DMS79 (cell line): Measurements from ENCODE around the gene CEP290.

ENCODE experiments used
- DNase-seq: peaks from one replicate; lab custom pipeline; 2025; lab: John Stamatoyannopoulos, UW

The CEP290 gene

GRCh38 chr12:88141774-88142609 is at the start of gene CEP290, which contains the start of gene TMTC3:
TSS of gene CEP290 (minus strand) at chr12:88142088. CDS start at chr12:88141307, 781 bp downstream.
TSS of gene TMTC3 (plus strand) at chr12:88142307. CDS start at chr12:88148316, 6,009 bp downstream.
- DNase-seq: peak; percentile 99

- no peak for DNase-seq
Observed at GRCh38 chr12:88188180-88188579, 46.3 kb upstream of the CEP290 start.

GRCh38 chr12:88187571-88187970 is 45.7 kb upstream of the CEP290 start:
- no peak for DNase-seq

- DNase-seq: no peak
Observed at GRCh38 chr12:88185988-88186387, 44.1 kb upstream of the CEP290 start.

GRCh38 chr12:88185279-88185678 is 43.4 kb upstream of the CEP290 start:
- DNase-seq: no peak

GRCh38 chr12:88184196-88184595 is 42.3 kb upstream of the CEP290 start:
- DNase-seq: no peak

GRCh38 chr12:88182416-88182815 is 40.5 kb upstream of the CEP290 start:
- DNase-seq: no peak

- no peak for DNase-seq
Observed at GRCh38 chr12:88181881-88182280, 40.0 kb upstream of the CEP290 start.

GRCh38 chr12:88179436-88180014 is 37.6 kb upstream of the CEP290 start:
- DNase-seq: no peak

- DNase-seq: no peak
Observed at GRCh38 chr12:88175544-88175943, 33.7 kb upstream of the CEP290 start.

- DNase-seq: no peak
Observed at GRCh38 chr12:88172844-88173407, 31.0 kb upstream of the CEP290 start.

- DNase-seq: no peak
Observed at GRCh38 chr12:88167384-88167783, 25.5 kb upstream of the CEP290 start.

- DNase-seq: no peak
Observed at GRCh38 chr12:88166179-88166578, 24.3 kb upstream of the CEP290 start.

- no peak for DNase-seq
Observed at GRCh38 chr12:88163371-88163770, 21.5 kb upstream of the CEP290 start.

GRCh38 chr12:88156075-88156654 is 14.3 kb upstream of the CEP290 start:
- no peak for DNase-seq

GRCh38 chr12:88153959-88154358 is 12.1 kb upstream of the CEP290 start:
- DNase-seq: no peak

- no peak for DNase-seq
Observed at GRCh38 chr12:88150063-88150462, 8.2 kb upstream of the CEP290 start.

- no peak for DNase-seq
Observed at GRCh38 chr12:88145567-88146505, 3.9 kb upstream of the CEP290 start.

GRCh38 chr12:88144546-88145468 is 2.9 kb upstream of the CEP290 start:
- no peak for DNase-seq

- no peak for DNase-seq
Observed at GRCh38 chr12:88144037-88144436, 2.1 kb upstream of the CEP290 start.

- DNase-seq: peak; percentile 31
Observed at GRCh38 chr12:88142610-88142991, 713 bp upstream of the CEP290 start.
